HG02884 (cell line): ENCODE data around the gene UBL4A.

Experiments used
- ATAC-seq: cut with Tn5 transposase; IDR thresholded peaks from one replicate; pipeline ENCODE4 v1.9.1; 2021; ENCODE audit warnings: mild to moderate bottlenecking, moderate library complexity; ENCODE audit not compliant: unreplicated experiment

Gene UBL4A

DNA sequence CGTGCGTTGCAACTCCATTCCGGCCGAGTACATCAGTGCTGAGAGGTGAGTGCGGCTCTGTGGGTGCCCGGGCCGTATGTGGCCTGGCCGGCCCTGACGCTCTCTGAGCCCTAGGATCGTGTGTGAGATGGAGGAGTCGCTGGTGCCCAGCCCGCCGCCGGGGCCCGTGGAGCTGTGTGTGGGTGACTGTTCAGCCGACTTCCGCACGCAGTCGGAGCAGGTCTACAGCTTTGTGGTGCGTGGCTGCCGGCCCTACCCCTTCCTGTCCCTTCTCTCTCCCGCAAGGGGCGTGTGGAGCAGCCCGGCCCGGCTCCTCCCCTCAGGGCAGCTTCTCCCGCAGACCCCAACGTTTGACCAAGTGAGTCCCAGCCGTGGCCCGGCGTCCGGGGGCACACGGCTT, 20.4 kb downstream of the UBL4A start:
- no peak for ATAC-seq

DNA sequence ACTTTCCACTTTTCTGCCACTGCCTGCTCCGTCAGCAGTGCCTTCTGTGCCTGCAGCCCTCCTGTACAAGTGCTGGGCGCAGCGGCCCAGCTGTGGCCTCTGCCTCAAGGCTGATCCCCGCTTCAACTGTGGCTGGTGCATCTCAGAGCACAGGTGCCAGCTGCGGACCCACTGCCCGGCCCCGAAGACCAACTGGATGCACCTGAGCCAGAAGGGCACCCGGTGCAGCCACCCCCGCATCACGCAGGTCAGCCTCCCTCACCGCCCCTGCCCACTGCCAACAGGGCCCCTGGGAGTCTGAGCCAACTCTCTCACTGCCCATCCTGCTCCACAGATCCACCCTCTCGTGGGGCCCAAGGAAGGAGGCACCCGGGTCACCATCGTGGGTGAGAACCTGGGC, 20.8 kb downstream of the UBL4A start:
- ATAC-seq = no peak

- no peak for ATAC-seq
Measured at GRCh38 chrX:154464806-154465365, 21.5 kb downstream of the UBL4A start.

GRCh38 chrX:154463611-154464220, 22.7 kb downstream of the UBL4A start:
- no peak for ATAC-seq

DNA sequence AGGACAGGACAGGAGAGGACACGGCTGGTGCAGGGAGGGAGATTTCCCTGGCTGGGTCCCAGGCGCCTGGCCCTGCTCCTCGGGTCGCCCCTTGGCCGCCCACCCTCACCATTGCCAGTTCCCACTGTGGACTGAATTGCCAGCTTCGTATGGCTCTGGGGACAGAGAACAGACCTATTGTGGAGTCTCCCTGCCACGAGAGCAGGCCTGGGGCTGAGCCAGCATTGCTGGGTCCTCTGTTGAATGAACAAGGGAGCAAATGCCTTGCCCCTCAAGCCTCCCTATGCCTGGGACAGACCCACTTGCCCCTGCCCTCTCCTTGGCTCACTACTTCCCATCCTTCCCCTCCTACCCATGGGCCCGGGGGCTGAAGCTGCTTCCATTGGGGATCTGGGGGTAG, 24.0 kb downstream of the UBL4A start:
- ATAC-seq = no peak

GRCh38 chrX:154460326-154460725, 26.1 kb downstream of the UBL4A start:
- ATAC-seq = no peak

GRCh38 chrX:154459832-154460231, 26.6 kb downstream of the UBL4A start:
- no peak for ATAC-seq

DNA sequence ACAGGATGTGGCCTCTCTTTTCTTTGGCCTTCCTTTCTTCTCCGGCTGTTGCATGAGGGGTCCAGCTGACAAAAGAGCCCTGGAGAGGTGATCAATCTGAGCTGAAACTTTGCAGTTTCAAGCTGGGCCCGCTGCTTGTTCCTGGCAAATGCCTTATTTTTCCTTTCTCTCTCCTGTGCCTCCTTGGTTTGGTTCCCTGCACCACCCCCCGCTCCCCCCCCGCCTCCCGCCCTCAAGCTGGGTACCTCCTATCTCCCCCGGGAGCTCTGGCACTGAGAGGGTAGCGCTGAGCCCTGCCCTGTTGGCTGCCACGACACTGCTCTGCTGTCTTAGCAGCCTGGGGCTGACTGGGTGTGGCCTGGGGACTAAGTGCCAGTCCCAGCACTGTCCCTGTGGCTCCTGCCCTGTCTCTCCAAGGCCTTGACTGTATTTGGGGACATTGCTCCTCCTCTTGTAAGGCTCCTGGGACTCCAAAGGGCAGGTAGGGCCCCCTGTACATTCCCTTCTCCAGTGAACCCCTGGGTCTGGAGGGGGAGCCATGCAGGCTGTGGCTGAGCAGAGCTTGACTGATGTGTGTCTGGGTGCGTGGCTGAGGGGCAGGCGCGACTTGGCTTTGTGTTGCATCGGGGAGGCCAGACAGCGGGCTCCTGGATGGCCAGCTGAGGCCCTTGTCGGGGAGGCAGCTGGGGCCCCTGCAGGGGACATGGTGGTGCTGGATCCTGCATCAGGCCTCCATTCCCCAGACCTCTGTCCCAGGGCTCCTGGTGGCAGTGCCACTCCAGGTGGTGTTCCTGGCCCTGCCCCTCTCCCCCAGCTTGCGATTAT, 27.2 kb downstream of the UBL4A start:
- no peak for ATAC-seq

DNA sequence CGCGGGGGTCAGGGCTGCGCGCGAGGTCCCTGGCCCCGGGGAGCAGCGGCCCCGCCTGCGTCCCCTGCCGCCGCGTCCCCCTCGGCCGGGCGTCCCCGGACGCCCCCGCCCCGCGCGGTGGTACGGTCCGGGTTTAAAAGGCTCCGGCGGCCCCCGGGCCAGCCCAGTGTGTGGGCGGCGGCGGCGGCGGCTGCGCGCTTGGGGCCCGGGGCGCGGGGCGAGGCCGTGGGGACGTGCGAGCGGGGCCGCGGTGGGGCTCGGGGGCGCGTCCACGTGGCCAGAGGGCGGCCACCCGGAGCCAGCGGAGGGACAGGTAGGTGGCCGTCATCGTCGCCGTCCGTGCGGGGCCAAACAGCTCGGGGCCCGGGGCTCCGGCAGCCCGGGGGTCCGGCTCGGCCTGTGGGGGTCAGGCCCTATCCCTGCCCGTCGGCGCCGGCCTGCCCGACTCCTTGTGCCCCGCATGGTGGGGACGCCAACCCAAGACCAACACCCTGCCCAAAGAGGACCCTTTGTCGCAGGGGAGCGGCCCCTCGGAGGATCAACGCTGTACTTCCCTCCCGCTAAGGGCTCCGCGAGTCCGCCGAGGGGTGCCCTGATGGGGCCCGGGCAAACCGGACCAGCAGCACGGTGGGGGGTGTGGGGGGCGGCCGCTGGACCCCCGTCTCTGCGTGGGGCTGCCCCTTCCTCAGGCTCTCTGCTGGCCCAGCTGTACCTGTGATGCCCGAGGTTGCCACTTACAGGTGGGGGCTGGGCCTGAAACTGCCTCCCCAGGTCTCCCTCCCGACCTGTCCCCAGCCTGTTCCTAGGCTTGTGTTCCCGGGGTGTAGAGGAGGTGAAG, 28.1 kb downstream of the UBL4A start, which contains the start of gene PLXNA3:
Gene PLXNA3 (plus strand): TSS at position 166 of the 838 bp plus-strand sequence. CDS start 1,903 bp downstream, outside the sequence.
- peak; percentile 54 for ATAC-seq

GRCh38 chrX:154457491-154458115, 28.8 kb downstream of the UBL4A start:
- peak; percentile 54 for ATAC-seq

- no peak for ATAC-seq
Measured at GRCh38 chrX:154452823-154453222, 33.6 kb downstream of the UBL4A start.

- no peak for ATAC-seq
Measured at GRCh38 chrX:154450312-154450711, 36.1 kb downstream of the UBL4A start.

DNA sequence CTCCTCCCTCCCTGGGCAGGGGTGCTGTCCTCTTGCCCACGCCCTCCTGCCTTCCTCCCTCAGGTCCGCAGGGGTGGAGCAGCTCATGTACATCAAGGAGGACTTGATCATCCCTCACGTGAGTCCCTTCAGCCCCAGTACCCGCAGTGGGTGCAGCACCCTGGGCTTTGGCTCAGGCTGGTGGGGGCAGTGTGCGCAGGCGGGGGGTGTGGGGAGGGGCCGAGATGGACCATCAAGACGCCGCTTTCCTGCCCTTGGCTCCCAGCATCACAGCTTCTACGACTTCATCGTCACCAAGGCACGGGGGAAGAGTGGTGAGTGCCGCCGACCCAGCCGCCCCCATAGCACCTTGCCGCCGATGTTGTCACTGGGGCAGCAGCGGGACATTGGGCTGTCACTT, 36.8 kb downstream of the UBL4A start:
- no peak for ATAC-seq

DNA sequence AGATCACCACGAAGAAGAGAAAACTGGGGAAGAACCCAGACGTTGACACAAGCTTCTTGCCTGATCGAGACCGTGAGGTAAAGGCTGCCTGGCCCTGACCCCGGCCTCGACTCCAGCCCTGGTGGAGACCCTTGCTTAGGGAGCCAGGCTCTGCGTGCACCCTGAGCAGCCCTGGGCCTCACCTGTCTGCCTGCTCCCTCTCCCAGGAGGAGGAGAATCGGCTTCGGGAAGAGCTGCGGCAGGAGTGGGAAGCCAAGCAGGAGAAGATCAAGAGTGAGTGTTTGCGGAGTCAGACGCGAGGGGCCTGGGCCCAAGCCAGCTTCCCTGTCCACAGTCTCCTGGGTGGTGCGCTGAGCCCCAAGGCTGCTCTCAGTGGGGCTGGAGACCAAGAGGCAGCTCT, 37.9 kb downstream of the UBL4A start:
- no peak for ATAC-seq

DNA sequence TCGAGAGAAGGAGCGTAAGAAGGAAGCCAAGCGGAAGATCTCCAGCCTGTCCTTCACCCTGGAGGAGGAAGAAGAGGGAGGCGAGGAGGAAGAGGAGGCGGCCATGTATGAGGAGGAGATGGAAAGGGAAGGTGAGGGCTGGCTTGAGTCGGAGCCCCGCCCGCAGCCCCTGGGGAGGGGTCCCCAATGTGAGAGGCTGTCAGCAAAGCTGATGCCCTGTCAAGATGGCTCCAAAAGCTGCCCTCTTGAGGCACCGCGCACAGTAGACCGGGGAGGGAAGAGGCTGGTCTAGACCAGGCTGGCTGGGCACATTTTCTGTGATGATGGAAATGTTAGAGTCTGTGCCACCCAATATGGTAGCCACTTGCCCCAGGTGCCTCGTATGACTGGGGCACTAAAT, 40.0 kb downstream of the UBL4A start:
- ATAC-seq = no peak

DNA sequence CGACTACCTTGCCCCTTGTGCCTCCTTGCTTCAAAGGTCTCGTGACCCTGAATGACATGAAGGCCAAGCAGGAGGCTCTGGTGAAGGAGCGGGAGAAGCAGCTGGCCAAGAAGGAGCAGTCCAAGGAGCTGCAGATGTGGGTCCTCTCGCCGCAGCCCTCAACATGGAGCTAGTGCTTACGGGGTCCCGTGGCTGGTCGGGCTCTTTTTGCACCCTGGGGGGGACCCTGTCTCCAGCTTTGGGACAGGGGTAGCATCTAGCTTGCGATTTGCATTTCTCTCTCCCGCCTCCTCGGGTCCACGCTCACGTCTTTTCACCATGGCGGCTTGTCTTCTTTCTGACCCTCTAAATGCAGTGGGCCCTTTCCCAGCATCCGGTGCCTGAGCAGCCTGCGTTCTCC, 40.6 kb downstream of the UBL4A start:
- no peak for ATAC-seq

GRCh38 chrX:154444755-154445246, 41.6 kb downstream of the UBL4A start:
- ATAC-seq = no peak

- peak; percentile 66 for ATAC-seq
Measured at GRCh38 chrX:154443992-154444754, 42.2 kb downstream of the UBL4A start, which contains the start of gene FAM50A. FAM50A (plus strand) TSS chrX:154444141; CDS start chrX:154444236, 95 bp downstream.

DNA sequence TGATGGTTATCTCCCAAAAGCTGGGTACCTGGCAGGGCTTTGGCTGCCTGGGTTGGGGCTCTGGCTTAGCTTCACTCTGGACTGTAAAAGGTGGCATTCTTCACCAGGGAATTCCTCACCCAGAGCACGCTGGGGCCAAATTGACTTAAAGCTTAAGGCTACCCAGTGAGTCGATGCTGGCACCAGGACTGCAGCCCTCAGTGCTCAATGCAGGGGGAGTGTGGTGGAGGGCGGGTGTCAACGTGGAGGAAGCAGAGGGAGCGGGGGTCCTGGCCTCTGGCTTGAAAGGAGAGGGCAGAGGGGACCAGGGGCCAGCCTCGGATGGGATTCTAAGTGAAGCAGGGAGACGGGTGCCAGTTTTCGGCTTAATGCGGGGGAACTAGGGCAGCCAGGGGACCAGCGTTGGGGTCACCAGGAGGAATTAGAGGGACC, 42.9 kb downstream of the UBL4A start:
- ATAC-seq = no peak
